ENCODE measurements around the gene EHHADH.
"Not testable (repeated sequence)": the region's sequence is repeated elsewhere in the genome, so short reads cannot be mapped to it uniquely, and the experiment has no call there.

EHHADH gene

GRCh38 chr3:185270956-185271332 lies 17.1 kb upstream of the EHHADH start:
- H3K9me3 ChIP-seq (ENCODE audit: control insufficient read depth, low read depth, low read length): no peaks in the 10 kb centered on the region
- no peak overlapping the region for H3K4me3 ChIP-seq (ENCODE audit: low read length)
- H3K27ac ChIP-seq (ENCODE audit: low read length): no peak overlapping the region
- H3K4me1 ChIP-seq (ENCODE audit: control insufficient read depth, low read depth, low read length): no peaks in the 10 kb centered on the region
- no peak overlapping the region for H3K9ac ChIP-seq (ENCODE audit: low read length)
- H3K36me3 ChIP-seq (ENCODE audit: control insufficient read depth, low read depth, low read length): no peaks in the 10 kb centered on the region
- peaks cover 9% of the 10 kb centered on the region for H3K27me3 ChIP-seq (ENCODE audit: control insufficient read depth, insufficient read depth, low read length)

- Histone ChIP-seq H3K9ac (ENCODE audit: low read length) (no peak overlapping the region), H3K27me3 (ENCODE audit: control insufficient read depth, insufficient read depth, low read length) (peaks cover 9% of the 10 kb centered on the region), H3K36me3 (ENCODE audit: control insufficient read depth, low read depth, low read length) (no peaks in the 10 kb centered on the region), H3K4me1 (ENCODE audit: control insufficient read depth, low read depth, low read length) (no peaks in the 10 kb centered on the region), H3K27ac (ENCODE audit: low read length) (no peak overlapping the region), H3K9me3 (ENCODE audit: control insufficient read depth, low read depth, low read length) (no peaks in the 10 kb centered on the region), H3K4me3 (ENCODE audit: low read length) (no peak overlapping the region)
Observed at GRCh38 chr3:185270262-185270955, 16.6 kb upstream of the EHHADH start.

GRCh38 chr3:185268194-185268962 lies 14.5 kb upstream of the EHHADH start:
- no peaks in the 10 kb centered on the region for H3K9me3 ChIP-seq (ENCODE audit: control insufficient read depth, low read depth, low read length)
- peaks cover 9% of the 10 kb centered on the region for H3K27me3 ChIP-seq (ENCODE audit: control insufficient read depth, insufficient read depth, low read length)
- H3K36me3 ChIP-seq (ENCODE audit: control insufficient read depth, low read depth, low read length): no peaks in the 10 kb centered on the region
- H3K4me3 ChIP-seq (ENCODE audit: low read length): no peak overlapping the region
- no peak overlapping the region for H3K9ac ChIP-seq (ENCODE audit: low read length)
- no peak overlapping the region for H3K27ac ChIP-seq (ENCODE audit: low read length)
- no peaks in the 10 kb centered on the region for H3K4me1 ChIP-seq (ENCODE audit: control insufficient read depth, low read depth, low read length)

- Histone ChIP-seq H3K27ac (ENCODE audit: low read length) (no peak overlapping the region), H3K27me3 (ENCODE audit: control insufficient read depth, insufficient read depth, low read length) (peaks cover under 1% of the 10 kb centered on the region), H3K9ac (ENCODE audit: low read length) (no peak overlapping the region), H3K36me3 (ENCODE audit: control insufficient read depth, low read depth, low read length) (no peaks in the 10 kb centered on the region), H3K4me1 (ENCODE audit: control insufficient read depth, low read depth, low read length) (no peaks in the 10 kb centered on the region), H3K9me3 (ENCODE audit: control insufficient read depth, low read depth, low read length) (no peaks in the 10 kb centered on the region), H3K4me3 (ENCODE audit: low read length) (no peak overlapping the region)
Observed at GRCh38 chr3:185267193-185267592, 13.3 kb upstream of the EHHADH start.

GRCh38 chr3:185264849-185265553 lies 11.2 kb upstream of the EHHADH start:
- Histone ChIP-seq H3K9ac (ENCODE audit: low read length) (no peak overlapping the region), H3K9me3 (ENCODE audit: control insufficient read depth, low read depth, low read length) (no peaks in the 10 kb centered on the region), H3K27me3 (ENCODE audit: control insufficient read depth, insufficient read depth, low read length) (no peaks in the 10 kb centered on the region), H3K27ac (ENCODE audit: low read length) (no peak overlapping the region), H3K4me1 (ENCODE audit: control insufficient read depth, low read depth, low read length) (no peaks in the 10 kb centered on the region), H3K4me3 (ENCODE audit: low read length) (no peak overlapping the region), H3K36me3 (ENCODE audit: control insufficient read depth, low read depth, low read length) (no peaks in the 10 kb centered on the region)

GRCh38 chr3:185263423-185263822 lies 9.6 kb upstream of the EHHADH start:
- H3K36me3 ChIP-seq (ENCODE audit: control insufficient read depth, low read depth, low read length): no peaks in the 10 kb centered on the region
- no peak overlapping the region for H3K27ac ChIP-seq (ENCODE audit: low read length)
- H3K27me3 ChIP-seq (ENCODE audit: control insufficient read depth, insufficient read depth, low read length): no peaks in the 10 kb centered on the region
- H3K4me3 ChIP-seq (ENCODE audit: low read length): no peak overlapping the region
- H3K9me3 ChIP-seq (ENCODE audit: control insufficient read depth, low read depth, low read length): no peaks in the 10 kb centered on the region
- no peaks in the 10 kb centered on the region for H3K4me1 ChIP-seq (ENCODE audit: control insufficient read depth, low read depth, low read length)
- H3K9ac ChIP-seq (ENCODE audit: low read length): no peak overlapping the region

GRCh38 chr3:185257334-185257733 lies 3.5 kb upstream of the EHHADH start:
- Histone ChIP-seq H3K27me3 (ENCODE audit: control insufficient read depth, insufficient read depth, low read length) (no peaks in the 10 kb centered on the region), H3K9me3 (ENCODE audit: control insufficient read depth, low read depth, low read length) (peaks cover 2% of the 10 kb centered on the region), H3K4me3 (ENCODE audit: low read length) (no peak overlapping the region), H3K36me3 (ENCODE audit: control insufficient read depth, low read depth, low read length) (no peaks in the 10 kb centered on the region), H3K4me1 (ENCODE audit: control insufficient read depth, low read depth, low read length) (no peaks in the 10 kb centered on the region), H3K27ac (ENCODE audit: low read length) (no peak overlapping the region), H3K9ac (ENCODE audit: low read length) (no peak overlapping the region)

GRCh38 chr3:185254799-185255198 lies 950 bp upstream of the EHHADH start:
- no peak overlapping the region for H3K4me3 ChIP-seq (ENCODE audit: low read length)
- H3K27ac ChIP-seq (ENCODE audit: low read length): no peak overlapping the region

GRCh38 chr3:185253133-185253532 lies 716 bp downstream of the EHHADH start:
- not testable (repeated sequence) for H3K27me3 ChIP-seq (ENCODE audit: control insufficient read depth, insufficient read depth, low read length); H3K27ac ChIP-seq (ENCODE audit: low read length); H3K9ac ChIP-seq (ENCODE audit: low read length); H3K4me3 ChIP-seq (ENCODE audit: low read length); H3K36me3 ChIP-seq (ENCODE audit: control insufficient read depth, low read depth, low read length); H3K9me3 ChIP-seq (ENCODE audit: control insufficient read depth, low read depth, low read length); H3K4me1 ChIP-seq (ENCODE audit: control insufficient read depth, low read depth, low read length)

More at GRCh38 chr3:185254799-185255198, 950 bp upstream of the EHHADH start:
- peaks cover 2% of the 10 kb centered on the region for H3K9me3 ChIP-seq (ENCODE audit: control insufficient read depth, low read depth, low read length)
- no peaks in the 10 kb centered on the region for H3K27me3 ChIP-seq (ENCODE audit: control insufficient read depth, insufficient read depth, low read length)
- no peak overlapping the region for H3K9ac ChIP-seq (ENCODE audit: low read length)
- no peaks in the 10 kb centered on the region for H3K4me1 ChIP-seq (ENCODE audit: control insufficient read depth, low read depth, low read length)
- H3K36me3 ChIP-seq (ENCODE audit: control insufficient read depth, low read depth, low read length): no peaks in the 10 kb centered on the region

- Histone ChIP-seq H3K4me3 (ENCODE audit: low read length) (no peak overlapping the region), H3K9ac (ENCODE audit: low read length) (no peak overlapping the region), H3K4me1 (ENCODE audit: control insufficient read depth, low read depth, low read length) (no peaks in the 10 kb centered on the region), H3K36me3 (ENCODE audit: control insufficient read depth, low read depth, low read length) (no peaks in the 10 kb centered on the region), H3K27ac (ENCODE audit: low read length) (no peak overlapping the region), H3K9me3 (ENCODE audit: control insufficient read depth, low read depth, low read length) (no peaks in the 10 kb centered on the region), H3K27me3 (ENCODE audit: control insufficient read depth, insufficient read depth, low read length) (no peaks in the 10 kb centered on the region)
Observed at GRCh38 chr3:185251272-185251671, 2.6 kb downstream of the EHHADH start.

GRCh38 chr3:185250653-185251052 lies 3.2 kb downstream of the EHHADH start:
- H3K27me3 ChIP-seq (ENCODE audit: control insufficient read depth, insufficient read depth, low read length): no peaks in the 10 kb centered on the region
- no peaks in the 10 kb centered on the region for H3K36me3 ChIP-seq (ENCODE audit: control insufficient read depth, low read depth, low read length)
- H3K4me3 ChIP-seq (ENCODE audit: low read length): no peak overlapping the region
- H3K4me1 ChIP-seq (ENCODE audit: control insufficient read depth, low read depth, low read length): no peaks in the 10 kb centered on the region
- no peak overlapping the region for H3K9ac ChIP-seq (ENCODE audit: low read length)
- H3K9me3 ChIP-seq (ENCODE audit: control insufficient read depth, low read depth, low read length): no peaks in the 10 kb centered on the region
- H3K27ac ChIP-seq (ENCODE audit: low read length): no peak overlapping the region

Measured in iPS-18a (cell line).